OCI-M2 (cell line): ENCODE results near the gene PTPRR.

Source experiments
- DNase-seq: peaks from one replicate; lab custom pipeline; 2025; ENCODE audit not compliant: unreplicated experiment; lab: John Stamatoyannopoulos, UW

Gene PTPRR

DNA sequence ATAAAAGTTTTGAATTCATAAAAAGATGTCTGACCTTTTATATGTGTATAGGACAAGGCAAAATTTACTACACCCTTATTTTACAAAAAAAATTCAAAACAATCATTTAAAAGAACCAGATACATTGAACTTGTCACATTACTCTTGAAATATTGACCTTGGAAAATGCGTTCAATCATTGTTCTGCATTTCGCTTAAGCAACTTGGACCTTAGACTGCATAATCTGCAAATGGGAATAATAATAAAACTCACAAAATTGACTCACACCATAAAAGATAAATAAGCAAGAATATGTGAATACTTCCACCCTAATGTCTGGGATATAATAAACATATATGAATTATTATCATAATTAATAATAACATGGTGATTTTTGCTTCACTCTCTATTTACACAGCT, 213.9 kb downstream of the PTPRR start:
- no peak for DNase-seq

DNA sequence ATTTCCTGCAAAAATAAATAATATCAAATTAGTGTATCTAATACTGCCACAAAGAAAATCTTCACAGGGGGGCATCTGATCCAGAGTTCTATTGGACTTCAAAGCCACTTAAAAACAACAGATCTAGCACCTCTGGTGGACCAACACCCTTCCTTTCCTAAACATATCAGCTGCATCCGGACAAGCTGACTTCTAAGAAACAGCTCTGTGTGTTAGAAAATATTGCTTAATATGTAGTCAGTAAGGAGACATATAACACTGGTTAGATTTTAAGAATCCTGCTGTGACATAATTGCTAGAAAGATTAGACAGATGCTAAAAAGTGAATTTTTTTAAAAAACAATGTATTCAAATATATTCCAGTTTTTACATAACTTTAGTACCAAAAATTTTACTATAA, 222.2 kb downstream of the PTPRR start:
- DNase-seq = no peak

DNA sequence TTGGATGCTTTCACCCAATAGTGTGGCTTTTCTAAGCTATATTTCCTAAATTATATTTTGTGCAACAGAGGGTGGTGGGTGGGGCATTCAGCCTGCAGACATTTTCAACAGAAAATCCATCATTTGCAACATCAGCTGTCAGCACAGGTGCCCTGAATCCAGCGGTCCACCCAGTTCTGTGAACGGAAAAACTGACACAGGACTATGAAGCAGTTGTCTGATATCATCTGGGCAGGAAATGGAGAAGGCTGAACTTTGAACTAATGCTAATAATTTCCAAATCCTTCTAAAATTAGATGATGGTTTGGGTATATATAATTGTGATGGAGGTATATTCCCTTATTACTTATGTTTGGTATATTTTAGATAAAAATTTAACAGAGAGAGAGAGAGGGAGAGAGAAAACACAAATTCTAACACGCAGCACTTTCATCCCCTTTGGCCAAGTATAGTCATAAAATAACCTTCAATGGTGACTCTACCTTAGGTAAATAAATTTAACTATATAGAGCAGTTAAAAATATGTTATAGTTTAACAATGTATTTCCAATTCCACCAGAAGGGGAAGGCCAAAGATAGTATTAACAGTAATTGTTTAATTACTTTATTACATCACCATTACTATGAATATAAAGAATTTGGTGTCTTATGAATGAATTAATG, 225.0 kb downstream of the PTPRR start:
- no peak for DNase-seq

DNA sequence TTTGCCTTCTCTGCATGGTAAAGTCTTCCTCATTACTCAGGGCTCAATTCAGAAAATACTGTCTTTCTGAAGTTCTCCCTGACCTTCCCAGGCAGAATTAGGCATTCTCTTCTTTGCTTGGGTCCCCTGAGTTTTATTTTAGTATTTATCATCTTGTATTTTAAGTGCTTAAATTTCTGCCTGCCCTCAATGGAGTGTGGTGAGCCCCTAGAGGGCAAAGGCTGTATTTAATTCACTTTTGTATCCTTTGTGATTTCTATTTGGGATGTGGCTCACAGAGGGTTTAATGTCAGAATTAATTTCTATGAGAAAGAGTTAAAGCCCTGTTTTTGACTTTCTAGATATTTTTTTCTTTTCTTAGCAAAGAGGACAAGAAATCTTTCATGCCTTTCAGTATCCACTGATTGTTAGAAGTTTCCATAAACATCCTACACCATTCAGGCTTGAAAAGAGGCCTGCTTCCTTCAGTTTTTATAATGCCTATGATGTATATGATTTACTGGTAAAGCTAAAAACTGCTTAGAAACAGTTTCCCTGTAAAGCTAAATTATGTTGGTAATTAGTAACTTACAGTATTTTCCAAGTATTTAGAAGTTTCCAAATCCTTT, 227.8 kb downstream of the PTPRR start:
- DNase-seq = no peak

DNA sequence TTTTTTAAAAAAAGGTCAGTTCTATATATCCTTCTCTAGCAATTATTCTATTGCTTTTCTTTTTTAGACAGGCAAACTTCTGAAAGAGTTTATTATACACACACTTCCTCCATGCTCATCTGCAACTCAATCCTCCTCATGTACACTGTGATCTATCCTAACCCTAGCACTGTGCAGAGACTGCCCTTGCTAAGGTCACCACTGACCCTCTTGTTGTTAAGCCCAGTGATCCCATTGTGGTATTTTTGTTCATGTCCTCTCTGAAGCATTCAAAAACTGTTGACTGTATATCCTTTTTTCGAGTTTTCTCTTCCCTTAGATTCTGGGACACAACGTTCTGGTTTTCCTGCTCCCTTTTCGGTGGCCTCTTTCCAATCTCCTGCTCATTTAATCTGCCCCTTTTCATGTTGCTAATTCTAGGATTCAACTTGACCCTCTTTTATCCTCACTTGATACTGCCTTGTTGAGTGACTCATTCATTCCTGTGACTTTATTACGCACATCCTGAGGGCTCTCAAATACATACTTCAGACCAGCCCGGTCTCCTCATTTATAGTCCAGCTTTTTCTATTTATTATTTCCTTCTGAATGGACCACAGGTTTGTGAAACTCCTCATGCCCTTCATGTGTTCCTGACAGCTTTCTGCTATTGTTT, 229.4 kb downstream of the PTPRR start:
- no peak for DNase-seq

DNA sequence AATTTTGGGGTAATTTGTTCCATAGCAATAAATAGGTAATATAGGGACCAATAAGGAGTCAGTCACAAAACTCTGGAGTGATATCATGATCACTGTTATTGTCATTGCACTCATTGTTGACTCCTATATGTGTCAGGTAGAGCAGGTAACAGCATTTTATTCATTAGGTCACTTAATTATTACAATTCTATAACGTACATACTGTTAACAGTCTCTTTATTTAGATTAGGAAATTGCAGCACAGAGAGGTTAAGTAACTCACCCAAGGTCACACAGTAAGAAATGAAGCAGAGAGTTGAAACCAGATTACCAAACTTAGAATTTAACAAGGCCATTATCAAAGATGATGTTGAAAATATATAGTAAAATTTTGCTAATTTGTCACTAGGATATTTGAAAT, 233.6 kb downstream of the PTPRR start:
- no peak for DNase-seq

DNA sequence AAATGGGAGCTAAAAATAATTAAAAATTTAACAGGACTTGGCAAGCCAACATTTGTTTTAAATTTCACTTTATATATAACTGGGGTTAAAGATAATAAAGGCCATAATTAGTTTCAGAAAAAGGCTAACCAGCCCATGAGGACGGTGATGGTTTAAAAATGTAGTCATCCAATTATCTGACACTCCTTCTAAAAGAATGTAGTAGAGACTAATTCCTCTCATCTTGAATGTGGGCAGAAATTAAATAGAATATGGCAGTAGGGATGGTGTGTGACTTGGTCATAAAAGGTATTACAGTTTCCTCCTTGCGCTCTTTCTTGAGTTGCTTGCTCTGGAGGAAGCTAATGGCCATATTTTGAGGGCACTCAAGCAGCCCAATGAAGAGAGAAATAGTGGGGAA, 234.2 kb downstream of the PTPRR start:
- DNase-seq = no peak

DNA sequence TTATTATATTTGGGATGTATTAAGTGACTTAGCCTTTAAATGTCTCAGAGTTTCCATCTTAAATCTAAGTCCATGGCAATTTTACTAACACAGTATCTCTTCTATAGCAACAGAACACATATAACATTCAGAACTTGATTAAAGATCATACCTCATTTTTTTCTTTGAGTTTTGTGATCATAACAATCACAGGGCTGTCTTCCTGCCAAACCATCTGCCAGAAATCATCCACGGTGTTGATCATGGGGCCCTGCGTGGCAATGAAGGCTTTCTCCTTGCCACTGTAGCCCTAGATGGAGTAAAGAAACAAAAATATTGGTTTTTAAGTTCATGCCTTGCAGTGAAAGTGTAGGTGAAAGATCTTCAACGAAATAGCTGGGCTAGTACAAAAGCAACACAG, 236.6 kb downstream of the PTPRR start:
- DNase-seq = no peak

DNA sequence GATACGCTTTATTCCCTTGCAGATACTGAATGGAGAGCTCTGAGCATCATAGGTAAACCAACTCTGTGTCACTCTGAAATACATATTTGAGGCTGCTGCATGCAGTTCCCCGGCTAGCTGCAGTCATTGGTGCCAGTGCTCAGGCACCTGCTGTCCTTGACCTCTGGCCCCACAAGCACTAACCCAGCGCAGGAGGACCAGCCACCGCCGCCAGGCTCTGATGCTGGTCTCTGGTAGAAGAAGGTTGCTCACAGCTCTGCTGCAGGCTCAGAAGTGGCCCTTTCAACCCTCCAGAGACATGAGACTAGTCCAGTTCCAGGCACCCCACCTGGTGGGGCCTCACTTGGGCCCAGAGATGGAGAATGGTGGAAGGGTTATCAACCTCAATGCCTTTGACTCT, 248.8 kb downstream of the PTPRR start:
- no peak for DNase-seq

DNA sequence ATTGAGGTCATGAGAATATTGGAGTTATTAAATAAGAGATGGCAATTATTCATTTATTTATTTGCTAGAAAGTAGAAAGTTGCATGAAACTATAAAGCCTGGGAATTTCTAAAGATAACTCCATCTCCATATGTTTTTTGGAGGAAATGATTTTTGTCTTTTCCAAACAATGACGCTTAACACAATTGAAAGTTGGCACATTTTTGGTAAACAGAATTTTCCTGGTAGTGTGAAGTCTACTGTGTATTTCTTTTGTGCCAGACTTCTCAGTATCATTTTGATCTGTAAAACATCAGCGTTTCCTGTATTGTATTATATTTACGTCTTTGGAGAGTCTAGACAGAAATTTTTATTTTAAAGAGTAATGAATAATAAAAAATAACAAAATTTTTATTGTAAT, 249.6 kb downstream of the PTPRR start:
- DNase-seq = no peak

DNA sequence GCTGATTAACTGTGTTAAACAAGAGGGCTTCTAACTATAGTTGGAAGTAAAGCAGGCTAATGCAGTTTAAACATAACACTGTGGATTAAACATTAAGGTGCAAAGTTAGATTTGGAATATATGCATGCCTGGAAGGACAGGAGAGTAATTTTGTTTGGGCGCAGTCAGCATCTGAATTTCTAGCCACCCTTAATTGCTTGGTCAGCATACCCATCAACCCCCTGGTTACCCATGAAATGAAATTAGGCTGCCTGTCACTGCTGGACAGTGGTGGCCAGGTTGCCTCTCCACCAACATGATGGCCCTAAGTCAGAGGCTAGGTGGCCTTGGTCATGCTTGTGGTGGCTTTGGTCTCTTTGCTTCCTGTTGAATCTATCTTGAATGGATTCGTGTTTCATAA, 253.3 kb downstream of the PTPRR start:
- DNase-seq = no peak

DNA sequence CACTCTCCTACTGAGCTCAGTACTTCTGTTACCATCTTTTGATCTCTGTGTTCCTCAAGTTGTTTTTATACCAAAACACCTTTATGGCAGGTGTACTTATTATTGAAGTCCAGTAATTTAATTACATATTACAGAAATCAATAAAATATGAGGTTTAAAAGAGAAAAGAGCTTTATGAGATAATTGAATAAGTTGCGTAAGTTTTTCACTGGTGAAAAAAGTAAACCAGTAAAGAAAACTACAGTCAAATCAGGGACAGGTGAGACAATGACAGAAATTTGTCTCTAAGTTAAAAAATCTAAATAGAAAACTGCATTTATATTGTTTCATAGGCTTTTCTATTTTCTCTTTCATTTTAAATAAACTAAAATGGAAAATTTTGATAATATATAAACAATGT, 254.2 kb downstream of the PTPRR start:
- no peak for DNase-seq

DNA sequence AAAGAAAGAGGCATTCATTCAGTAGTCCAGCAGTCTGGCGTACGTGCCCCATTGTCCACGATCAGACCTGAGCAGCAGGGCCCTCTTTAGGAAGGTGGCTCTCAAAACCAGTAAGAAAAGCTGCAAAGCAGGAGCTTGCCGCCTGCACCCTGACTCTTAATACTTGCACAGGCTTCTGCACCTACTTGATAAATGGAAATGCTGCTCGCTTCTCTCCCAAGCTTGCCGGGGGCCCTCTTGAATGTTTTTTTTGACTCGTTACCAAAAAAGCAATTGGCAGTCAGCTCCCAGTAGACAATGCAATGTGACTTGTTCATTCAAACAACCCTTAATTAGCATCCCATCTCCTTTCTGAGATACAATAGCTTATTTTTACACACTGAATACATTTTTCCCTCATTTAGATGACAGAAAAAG, 256.1 kb downstream of the PTPRR start:
- no peak for DNase-seq

DNA sequence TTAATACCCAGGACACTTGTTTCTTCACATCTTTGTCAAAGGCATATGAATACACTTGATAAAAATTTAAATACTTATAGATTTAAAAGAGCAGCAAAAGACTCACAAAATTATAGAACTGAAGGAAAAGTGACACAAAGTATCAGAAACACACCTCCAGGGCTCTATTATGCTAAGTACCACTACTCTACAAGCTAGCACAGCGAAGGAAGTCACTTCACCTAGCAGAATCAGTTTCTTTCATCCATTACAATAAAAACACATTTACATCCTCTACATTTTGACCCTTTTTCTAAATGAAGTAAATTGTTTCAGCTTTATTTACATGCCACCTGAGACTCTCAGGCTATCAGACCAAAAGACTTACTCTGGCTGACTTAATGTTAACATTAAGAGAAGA, 256.7 kb downstream of the PTPRR start:
- DNase-seq = no peak

DNA sequence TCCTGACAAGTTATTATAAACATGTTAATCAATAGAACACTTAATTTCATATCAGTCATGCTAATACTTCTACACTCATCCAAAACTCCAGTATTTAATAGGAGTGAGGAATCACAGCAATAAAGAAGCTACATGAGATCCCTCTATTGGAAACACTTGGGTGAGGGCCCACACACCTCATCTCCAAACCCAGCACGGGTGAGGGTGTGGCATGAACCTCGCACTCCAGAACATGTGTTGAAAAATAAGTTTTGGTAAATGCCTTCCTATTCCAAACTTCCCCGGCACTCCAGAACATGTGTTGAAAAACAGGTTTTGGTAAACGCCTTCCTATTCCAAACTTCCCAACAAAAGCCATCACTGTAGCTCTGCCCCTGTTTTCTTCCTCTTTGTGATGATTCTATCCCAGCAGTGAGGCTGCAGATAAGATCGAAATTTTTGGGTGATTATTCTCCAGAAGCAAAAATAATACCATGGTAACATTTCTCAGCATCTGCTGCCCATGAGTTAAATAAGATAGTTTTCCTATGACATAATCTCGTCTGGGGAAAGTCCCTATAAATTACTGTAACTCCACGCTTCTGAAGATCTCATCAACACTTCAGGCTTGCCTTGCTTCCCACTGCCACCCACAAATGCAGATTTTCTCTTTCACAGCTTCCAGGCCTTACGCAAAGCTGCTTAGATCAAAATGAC, 258.9 kb downstream of the PTPRR start:
- DNase-seq = no peak

DNA sequence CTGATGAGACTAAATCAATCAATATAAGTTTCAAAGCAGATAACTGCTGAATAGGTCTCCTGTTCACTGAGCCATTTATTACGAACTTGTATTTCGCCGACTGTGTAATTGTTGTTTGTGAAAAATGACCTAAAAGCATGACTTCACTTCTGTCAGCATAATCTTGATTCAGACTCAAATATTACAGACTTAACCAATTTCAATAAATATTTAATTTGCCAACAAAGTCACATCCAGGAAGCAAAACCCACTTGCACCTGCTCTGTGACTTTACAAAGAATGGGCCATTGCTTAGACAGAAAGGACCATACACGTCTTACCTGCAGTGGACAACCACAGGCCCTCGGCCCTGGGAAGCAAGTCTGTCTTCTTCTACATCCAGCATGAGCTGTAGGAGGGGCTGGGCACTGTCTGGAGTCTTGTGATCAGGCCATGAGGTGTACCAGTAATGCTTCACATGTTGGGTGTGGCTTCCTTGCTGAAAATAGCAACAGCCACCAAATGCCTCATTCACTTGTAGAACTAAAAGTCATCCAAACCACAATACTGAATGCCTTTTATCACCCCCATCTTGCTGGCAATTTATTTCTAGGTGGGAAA, 259.8 kb downstream of the PTPRR start:
- DNase-seq = no peak

DNA sequence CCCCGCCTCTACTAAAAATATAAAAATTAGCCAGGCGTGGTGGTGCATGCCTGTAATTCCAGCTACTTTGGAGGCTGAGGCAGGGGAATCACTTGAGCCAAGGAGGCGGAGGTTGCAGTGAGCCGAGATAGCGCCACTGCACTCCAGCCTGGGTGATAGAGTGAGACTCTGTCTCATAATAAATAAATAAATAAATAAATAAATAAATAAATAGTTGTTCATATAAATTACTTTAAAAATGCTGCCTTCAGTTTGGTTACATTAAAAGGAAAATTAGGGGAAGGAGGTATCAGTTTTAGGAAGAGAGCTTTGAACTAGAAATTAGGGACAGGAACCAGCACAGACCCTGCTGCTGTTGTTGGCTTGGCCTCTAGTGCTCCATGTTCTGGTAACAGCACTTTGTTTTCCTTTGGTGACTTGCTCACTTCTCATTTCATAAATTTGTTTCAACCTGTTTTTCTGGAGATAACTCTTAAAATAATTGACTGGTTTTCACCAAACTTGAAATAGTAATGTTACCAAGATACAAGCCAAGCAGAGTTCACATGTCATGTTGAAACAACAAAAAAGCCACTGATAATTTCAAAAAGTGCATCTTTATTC, 260.4 kb downstream of the PTPRR start:
- DNase-seq = no peak

DNA sequence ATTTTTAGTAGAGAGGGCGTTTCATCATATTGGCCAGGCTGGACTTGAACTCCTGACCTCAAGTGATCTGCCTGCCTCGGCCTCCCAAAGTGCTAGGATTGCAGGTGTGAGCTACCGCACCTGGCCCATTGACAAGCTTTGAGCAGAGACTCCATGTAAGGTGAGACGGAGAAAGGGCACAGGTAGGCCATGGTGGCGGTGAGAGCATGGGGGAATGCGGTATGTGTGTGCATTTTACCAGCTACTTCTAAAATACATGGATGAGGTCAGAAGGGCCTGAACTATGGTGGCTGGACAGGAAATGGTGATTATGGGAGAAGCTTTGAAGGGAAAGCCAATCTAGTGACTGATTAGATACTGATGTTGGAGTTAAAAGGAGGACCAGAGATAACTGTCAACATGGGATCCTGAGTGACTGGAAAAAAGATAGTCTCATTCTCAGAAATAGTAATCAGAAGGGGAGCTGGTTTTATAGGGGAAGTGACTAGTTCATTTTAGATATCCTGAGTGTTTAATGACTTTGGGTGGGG, 261.4 kb downstream of the PTPRR start:
- DNase-seq = no peak

DNA sequence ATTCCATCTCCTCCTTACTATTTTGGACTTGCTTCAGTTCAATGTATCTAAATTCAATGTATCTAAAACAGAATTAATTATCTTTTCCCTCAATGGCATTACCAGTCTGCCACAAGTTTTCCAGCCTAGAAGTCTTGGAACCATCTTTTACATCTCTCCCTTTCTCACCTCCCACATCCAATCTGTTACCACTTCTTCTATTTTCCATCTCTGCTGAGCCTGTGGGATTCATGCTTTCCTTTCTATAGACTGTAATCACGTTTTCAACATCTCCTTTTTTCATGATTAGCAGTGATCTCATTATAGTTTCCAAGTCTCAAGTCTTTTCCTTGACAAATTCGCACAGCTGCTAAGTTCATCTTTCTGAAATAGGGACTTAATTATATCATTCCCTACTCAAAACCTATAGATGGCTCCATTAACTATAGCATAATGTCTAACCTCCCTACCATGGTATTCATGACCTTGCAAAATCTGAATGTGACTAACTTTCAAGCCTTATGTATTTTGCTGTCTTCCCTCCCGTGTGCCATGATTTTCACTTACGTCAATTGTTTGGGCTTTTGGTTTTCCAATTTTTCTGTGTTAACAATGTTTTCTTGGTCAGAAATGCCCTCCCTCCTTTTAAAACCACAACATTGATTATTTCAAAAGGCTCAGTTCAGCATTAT, 262.8 kb downstream of the PTPRR start:
- DNase-seq = no peak

DNA sequence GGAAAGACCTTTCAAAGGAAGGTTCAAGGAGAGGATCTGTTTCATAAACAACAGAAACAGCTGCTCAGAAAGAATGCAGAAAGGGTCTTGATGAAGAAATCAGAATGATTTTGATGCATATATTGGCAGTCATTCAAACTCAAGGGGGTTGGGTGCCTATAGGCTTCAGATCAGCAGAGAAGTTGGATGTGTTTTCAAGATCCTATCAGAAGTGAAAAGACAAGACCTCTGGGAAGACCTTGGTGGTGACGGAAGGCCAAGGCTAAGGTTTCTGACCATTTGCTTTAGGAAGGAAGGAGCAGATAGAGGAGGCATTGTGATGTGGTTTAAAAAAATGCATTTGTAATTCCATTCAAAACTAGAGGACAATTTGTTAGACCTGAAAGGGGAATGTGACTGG, 268.1 kb downstream of the PTPRR start:
- DNase-seq = no peak

DNA sequence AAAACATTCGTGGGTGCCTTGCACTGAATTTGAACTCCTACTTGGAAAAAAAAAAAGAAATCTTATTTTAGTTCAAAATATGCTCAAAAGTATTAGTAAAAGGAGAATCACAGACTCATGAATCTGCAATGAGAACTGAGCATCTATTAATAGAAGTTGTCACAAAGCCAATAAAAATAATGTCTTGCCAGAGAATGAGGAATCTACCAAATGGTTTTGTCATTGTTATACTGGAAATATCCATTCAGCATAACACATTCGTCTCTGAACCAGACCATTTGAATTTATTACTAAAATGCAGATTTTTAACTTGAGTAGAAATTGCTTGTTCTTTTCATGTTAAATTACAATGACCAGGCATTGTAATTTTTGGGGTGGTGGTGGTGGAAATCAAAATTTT, 271.7 kb downstream of the PTPRR start:
- DNase-seq = no peak
